A673 (cell line): ENCODE measurements around the gene RBM11.

Source experiments
- EZH2 ChIP-seq: fragments of 200-600 bp; sonication (generic); IDR thresholded peaks from 2 replicates; pipeline ENCODE4 v1.6.1; 2017; ENCODE audit warnings: borderline replicate concordance, low read depth, mild to moderate bottlenecking, mixed read lengths, antibody characterized with exemption, low read length; ENCODE audit not compliant: poor library complexity, severe bottlenecking
- TF ChIP-seq, protein P1 (sequence below): fragments of 300-800, 200-600 bp; sonication (generic); conservative IDR thresholded peaks from 2 replicates; pipeline ENCODE4 v1.5.1; 2017; ENCODE audit warnings: low read depth, mild to moderate bottlenecking, antibody characterized with exemption, low read length, moderate library complexity, mixed read lengths

DNA sequence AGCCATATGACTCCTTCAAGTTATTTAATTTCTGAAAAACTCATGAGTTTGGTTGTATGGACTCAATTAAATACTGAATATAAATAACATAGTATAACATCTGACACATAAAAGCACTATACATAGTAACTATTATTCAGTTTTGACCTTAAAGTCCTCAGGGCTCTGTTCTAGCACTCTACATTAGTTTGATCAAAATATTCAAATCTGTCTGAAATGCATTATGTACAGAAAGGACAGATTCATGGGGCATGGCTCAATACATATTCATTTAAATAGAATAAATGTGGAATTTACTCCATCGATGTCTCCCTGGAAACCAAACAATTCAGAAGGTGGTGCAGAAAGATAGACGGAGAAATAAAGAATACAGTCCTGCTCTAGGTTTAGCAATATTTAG, 49.1 kb downstream of the RBM11 start:
- TF ChIP-seq, protein P1, sequence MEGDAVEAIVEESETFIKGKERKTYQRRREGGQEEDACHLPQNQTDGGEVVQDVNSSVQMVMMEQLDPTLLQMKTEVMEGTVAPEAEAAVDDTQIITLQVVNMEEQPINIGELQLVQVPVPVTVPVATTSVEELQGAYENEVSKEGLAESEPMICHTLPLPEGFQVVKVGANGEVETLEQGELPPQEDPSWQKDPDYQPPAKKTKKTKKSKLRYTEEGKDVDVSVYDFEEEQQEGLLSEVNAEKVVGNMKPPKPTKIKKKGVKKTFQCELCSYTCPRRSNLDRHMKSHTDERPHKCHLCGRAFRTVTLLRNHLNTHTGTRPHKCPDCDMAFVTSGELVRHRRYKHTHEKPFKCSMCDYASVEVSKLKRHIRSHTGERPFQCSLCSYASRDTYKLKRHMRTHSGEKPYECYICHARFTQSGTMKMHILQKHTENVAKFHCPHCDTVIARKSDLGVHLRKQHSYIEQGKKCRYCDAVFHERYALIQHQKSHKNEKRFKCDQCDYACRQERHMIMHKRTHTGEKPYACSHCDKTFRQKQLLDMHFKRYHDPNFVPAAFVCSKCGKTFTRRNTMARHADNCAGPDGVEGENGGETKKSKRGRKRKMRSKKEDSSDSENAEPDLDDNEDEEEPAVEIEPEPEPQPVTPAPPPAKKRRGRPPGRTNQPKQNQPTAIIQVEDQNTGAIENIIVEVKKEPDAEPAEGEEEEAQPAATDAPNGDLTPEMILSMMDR, result no peak
- no peak for TF ChIP-seq EZH2
